Measurements from ENCODE around the gene VPS39.

VPS39 gene

DNA sequence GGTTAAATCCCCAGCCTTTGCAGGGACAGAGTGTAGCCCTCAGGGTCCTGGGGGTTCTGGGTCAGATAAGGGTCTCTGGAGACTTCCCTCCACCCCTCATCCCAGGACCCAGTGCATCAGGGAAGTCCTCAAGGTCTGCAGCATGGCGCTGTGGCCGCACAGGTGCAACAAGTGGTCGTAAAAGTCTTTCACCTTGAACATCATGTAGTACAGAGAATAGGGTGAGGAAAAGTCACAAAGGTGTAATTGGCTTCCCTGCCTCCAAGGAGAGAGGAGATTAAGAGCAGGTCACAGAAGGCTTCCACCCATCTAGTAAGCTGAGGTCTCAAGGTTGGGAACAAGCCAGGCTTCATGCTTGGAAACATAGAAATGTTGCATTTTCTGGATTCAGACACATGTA is 84.6 kb downstream of the VPS39 start (continued):
- TF ChIP-seq ZNF629 (tag by site-specific recombination; IDR thresholded peaks at IDR 0.05) (no peak), ZNF544 (tag by site-specific recombination; IDR thresholded peaks at IDR 0.05) (no peak), ZNF660 (tag by site-specific recombination; IDR thresholded peaks at IDR 0.05) (no peak)

DNA sequence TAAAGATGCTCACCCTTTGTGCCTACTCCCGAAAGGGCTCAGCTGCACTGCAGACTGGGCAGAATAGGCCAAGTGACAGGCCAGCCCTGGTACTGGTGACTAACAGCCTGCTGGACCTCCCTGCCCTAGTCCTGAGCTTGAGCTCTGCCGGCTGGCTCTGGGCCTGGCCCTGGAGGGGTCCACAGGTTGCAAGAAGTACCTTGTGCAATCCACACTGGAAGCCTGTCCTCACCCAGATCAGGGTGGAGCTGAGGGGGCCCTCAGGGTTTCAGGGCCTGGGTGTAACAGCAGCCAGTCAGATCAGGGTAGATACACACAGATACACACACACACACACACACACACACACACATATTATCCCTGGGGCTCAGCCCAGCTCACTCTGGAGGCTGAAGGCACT is 86.4 kb downstream of the VPS39 start:
- Histone ChIP-seq H3K4me3 (ENCODE audit: low read depth, low read length) (no peak overlapping the region), H3K9me3 (ENCODE audit: control insufficient read depth, insufficient read depth, low read depth, low read length) (no peaks in the 10 kb centered on the region), H3K27ac (ENCODE audit: extremely low read depth, low read depth, low read length) (no peak overlapping the region), H3K36me3 (ENCODE audit: control insufficient read depth in 2 of 2, insufficient read depth in 1 of 2, low read length in 2 of 2) (no peaks in the 10 kb centered on the region), H3K4me1 (ENCODE audit: control insufficient read depth, insufficient read depth, low read length) (no peaks in the 10 kb centered on the region)
- ChIA-PET CTCF (no interaction called here), POLR2A (no interaction called here)
- TF ChIP-seq ZNF24 (tag by site-specific recombination; IDR thresholded peaks at IDR 0.05) (no peak), ZNF140 (tag by site-specific recombination; IDR thresholded peaks at IDR 0.05) (no peak), ZSCAN16 (tag by site-specific recombination; IDR thresholded peaks at IDR 0.05) (no peak), KLF7 (tag by site-specific recombination; IDR thresholded peaks at IDR 0.05; ENCODE audit: borderline replicate concordance) (no peak), SCRT2 (tag by site-specific recombination; IDR thresholded peaks at IDR 0.05) (no peak), ZNF292 (tag by site-specific recombination; IDR thresholded peaks at IDR 0.05; ENCODE audit: borderline replicate concordance, low read depth) (no peak), SP2 (tag by site-specific recombination; IDR thresholded peaks at IDR 0.05) (no peak), ZNF146 (tag by site-specific recombination; IDR thresholded peaks at IDR 0.05) (no peak), ZNF221 (tag by site-specific recombination; IDR thresholded peaks at IDR 0.05; ENCODE audit: borderline replicate concordance) (no peak)
- TF ChIP-seq, protein P1, sequence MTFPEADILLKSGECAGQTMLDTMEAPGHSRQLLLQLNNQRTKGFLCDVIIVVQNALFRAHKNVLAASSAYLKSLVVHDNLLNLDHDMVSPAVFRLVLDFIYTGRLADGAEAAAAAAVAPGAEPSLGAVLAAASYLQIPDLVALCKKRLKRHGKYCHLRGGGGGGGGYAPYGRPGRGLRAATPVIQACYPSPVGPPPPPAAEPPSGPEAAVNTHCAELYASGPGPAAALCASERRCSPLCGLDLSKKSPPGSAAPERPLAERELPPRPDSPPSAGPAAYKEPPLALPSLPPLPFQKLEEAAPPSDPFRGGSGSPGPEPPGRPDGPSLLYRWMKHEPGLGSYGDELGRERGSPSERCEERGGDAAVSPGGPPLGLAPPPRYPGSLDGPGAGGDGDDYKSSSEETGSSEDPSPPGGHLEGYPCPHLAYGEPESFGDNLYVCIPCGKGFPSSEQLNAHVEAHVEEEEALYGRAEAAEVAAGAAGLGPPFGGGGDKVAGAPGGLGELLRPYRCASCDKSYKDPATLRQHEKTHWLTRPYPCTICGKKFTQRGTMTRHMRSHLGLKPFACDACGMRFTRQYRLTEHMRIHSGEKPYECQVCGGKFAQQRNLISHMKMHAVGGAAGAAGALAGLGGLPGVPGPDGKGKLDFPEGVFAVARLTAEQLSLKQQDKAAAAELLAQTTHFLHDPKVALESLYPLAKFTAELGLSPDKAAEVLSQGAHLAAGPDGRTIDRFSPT (tag by site-specific recombination; IDR thresholded peaks at IDR 0.05): no peak

DNA sequence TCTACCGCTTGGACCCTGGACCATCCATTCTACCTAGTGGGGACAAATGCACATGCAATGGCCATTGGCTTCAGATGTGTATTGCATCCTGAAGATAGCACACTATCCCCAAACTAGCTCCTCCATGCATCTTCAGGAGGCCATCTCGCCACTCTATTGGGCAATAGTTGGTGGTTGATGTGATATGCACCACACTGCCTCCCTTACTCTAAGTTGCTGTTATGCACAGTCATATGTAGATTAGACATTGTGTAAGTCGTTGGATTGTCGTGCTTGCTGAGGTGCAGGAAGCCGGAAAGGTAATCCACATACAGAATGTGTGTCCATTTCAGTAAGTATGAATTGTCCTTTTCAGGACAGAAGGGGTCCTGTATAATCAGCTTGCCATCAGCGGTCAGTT is 87.1 kb downstream of the VPS39 start:
- no peaks in the 10 kb centered on the region for H3K36me3 ChIP-seq (ENCODE audit: control insufficient read depth in 2 of 2, insufficient read depth in 1 of 2, low read length in 2 of 2)
- CTCF ChIA-PET: interaction anchor here (0.5 to 1.0 kb wide), 3 partner anchors 12 to 40 kb away, joined by 3 to 5 read pairs (median 3); no protein-coding TSS in a partner anchor
- H3K4me1 ChIP-seq (ENCODE audit: control insufficient read depth, insufficient read depth, low read length): no peaks in the 10 kb centered on the region
- POLR2A ChIA-PET: no interaction called here
- no peak overlapping the region for H3K27ac ChIP-seq (ENCODE audit: extremely low read depth, low read depth, low read length)
- TF ChIP-seq, protein P2, sequence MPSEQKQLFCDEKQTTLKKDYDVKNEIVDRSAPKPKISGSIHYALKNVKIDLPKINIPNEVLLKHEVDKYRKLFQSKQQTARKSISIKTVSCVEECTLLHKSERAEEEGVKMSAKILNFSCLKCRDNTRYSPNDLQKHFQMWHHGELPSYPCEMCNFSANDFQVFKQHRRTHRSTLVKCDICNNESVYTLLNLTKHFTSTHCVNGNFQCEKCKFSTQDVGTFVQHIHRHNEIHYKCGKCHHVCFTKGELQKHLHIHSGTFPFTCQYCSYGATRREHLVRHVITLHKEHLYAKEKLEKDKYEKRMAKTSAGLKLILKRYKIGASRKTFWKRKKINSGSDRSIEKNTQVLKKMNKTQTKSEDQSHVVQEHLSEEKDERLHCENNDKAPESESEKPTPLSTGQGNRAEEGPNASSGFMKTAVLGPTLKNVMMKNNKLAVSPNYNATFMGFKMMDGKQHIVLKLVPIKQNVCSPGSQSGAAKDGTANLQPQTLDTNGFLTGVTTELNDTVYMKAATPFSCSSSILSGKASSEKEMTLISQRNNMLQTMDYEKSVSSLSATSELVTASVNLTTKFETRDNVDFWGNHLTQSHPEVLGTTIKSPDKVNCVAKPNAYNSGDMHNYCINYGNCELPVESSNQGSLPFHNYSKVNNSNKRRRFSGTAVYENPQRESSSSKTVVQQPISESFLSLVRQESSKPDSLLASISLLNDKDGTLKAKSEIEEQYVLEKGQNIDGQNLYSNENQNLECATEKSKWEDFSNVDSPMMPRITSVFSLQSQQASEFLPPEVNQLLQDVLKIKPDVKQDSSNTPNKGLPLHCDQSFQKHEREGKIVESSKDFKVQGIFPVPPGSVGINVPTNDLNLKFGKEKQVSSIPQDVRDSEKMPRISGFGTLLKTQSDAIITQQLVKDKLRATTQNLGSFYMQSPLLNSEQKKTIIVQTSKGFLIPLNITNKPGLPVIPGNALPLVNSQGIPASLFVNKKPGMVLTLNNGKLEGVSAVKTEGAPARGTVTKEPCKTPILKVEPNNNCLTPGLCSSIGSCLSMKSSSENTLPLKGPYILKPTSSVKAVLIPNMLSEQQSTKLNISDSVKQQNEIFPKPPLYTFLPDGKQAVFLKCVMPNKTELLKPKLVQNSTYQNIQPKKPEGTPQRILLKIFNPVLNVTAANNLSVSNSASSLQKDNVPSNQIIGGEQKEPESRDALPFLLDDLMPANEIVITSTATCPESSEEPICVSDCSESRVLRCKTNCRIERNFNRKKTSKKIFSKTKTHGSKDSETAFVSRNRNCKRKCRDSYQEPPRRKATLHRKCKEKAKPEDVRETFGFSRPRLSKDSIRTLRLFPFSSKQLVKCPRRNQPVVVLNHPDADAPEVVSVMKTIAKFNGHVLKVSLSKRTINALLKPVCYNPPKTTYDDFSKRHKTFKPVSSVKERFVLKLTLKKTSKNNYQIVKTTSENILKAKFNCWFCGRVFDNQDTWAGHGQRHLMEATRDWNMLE (tag by site-specific recombination; conservative IDR thresholded peaks at IDR 0.05; ENCODE audit: low read depth): no peak
- no peak for TF ChIP-seq ZNF76 (tag by site-specific recombination; IDR thresholded peaks at IDR 0.05; ENCODE audit: borderline replicate concordance, low read depth)
- TF ChIP-seq, protein P3, sequence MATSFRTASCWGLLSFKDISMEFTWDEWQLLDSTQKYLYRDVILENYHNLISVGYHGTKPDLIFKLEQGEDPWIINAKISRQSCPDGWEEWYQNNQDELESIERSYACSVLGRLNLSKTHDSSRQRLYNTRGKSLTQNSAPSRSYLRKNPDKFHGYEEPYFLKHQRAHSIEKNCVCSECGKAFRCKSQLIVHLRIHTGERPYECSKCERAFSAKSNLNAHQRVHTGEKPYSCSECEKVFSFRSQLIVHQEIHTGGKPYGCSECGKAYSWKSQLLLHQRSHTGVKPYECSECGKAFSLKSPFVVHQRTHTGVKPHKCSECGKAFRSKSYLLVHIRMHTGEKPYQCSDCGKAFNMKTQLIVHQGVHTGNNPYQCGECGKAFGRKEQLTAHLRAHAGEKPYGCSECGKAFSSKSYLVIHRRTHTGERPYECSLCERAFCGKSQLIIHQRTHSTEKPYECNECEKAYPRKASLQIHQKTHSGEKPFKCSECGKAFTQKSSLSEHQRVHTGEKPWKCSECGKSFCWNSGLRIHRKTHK (tag by site-specific recombination; IDR thresholded peaks at IDR 0.05): no peak
- no peak overlapping the region for H3K4me3 ChIP-seq (ENCODE audit: low read depth, low read length)
- no peaks in the 10 kb centered on the region for H3K9me3 ChIP-seq (ENCODE audit: control insufficient read depth, insufficient read depth, low read depth, low read length)
